H1 (cell line): ENCODE measurements around the gene KDM6B. TPM values are rescaled to one million over a fixed set of nuclear protein-coding genes. Genes with fewer than 3 reads are reported as not detected.

ENCODE experiments used
- CTCF ChIA-PET: fragments of 300-600 bp; sonication (Branson Sonifier 250); formaldehyde crosslinking; loops from one replicate; lab custom pipeline; 2021; ENCODE audit not compliant: partially characterized antibody; lab: Charles Lee
- POLR2A ChIA-PET: fragments of 300-600 bp; sonication (Branson Sonifier 250); formaldehyde crosslinking; loops from one replicate; lab custom pipeline; 2021; ENCODE audit warnings: inconsistent platforms; ENCODE audit not compliant: partially characterized antibody; lab: Charles Lee
- DNase-seq, 2 experiments: peaks; one replicate each; pipeline versions ENCODE4 v3.0.0 to v3.0.0-alpha.2; 2010 to 2022; ENCODE audit warnings: low spot score in 2 of 2, low read depth in 1 of 2, mixed read lengths in 1 of 2
- FAIRE-seq: peaks from 2 replicates; lab custom pipeline; 2011; peaks lifted over from hg19 to GRCh38; lab: Jason Lieb, UNC
- H2AFZ ChIP-seq: 2 replicates; pipeline ENCODE4 v1.8.1; 2012; ENCODE audit warnings: low read length, inconsistent platforms
- H2AK5ac ChIP-seq: 2 replicates; pipeline ENCODE4 v1.6.1; 2013; ENCODE audit warnings: low read depth, low read length
- H2BK120ac ChIP-seq: replicated peaks from 2 replicates; pipeline ENCODE3; 2013; ENCODE audit warnings: low read depth, low read length, inconsistent platforms
- H2BK12ac ChIP-seq: 2 replicates; pipeline ENCODE4 v1.6.1; 2013; ENCODE audit warnings: low read depth, low read length
- H2BK15ac ChIP-seq: 2 replicates; pipeline ENCODE4 v1.6.1; 2013; ENCODE audit warnings: low read length
- H2BK20ac ChIP-seq: 2 replicates; pipeline ENCODE4 v1.6.1; 2013; ENCODE audit warnings: low read length
- H2BK5ac ChIP-seq: 2 replicates; pipeline ENCODE4 v1.6.1; 2013; ENCODE audit warnings: low read depth, low read length
- H3K14ac ChIP-seq: 2 replicates; pipeline ENCODE4 v1.6.1; 2013; ENCODE audit warnings: inconsistent platforms; ENCODE audit not compliant: insufficient read length
- H3K18ac ChIP-seq: 2 replicates; pipeline ENCODE4 v1.6.1; 2013; ENCODE audit warnings: low read length; ENCODE audit errors: extremely low read depth
- H3K23ac ChIP-seq: 2 replicates; pipeline ENCODE4 v1.6.1; 2013; ENCODE audit warnings: inconsistent platforms; ENCODE audit not compliant: insufficient read length
- H3K23me2 ChIP-seq: 2 replicates; pipeline ENCODE4 v1.6.1; 2013; ENCODE audit warnings: low read depth, low read length
- H3K27ac ChIP-seq: 2 replicates; pipeline ENCODE4 v1.6.1; 2011; ENCODE audit warnings: low read depth, low read length, inconsistent platforms
- H3K27me3 ChIP-seq, 4 experiments: replicated peaks in 1 of 4; 1 replicate in 1 of 4; 2 replicates in 3 of 4; pipeline versions ENCODE4 v1.6.1 to v1.8.1; 2011 to 2013; ENCODE audit warnings: low read length in 3 of 4, mild to moderate bottlenecking in 3 of 4, inconsistent platforms in 2 of 4, mixed read lengths in 2 of 4, moderate library complexity in 1 of 4; ENCODE audit not compliant: control insufficient read depth in 3 of 4, insufficient read depth in 3 of 4; ENCODE audit errors: extremely low read depth in 1 of 4
- H3K36me3 ChIP-seq, 4 experiments: 2 replicates each; pipeline versions ENCODE4 v1.6.1 to v1.8.1; 2011 to 2013; ENCODE audit warnings: mild to moderate bottlenecking in 4 of 4, low read length in 3 of 4, moderate library complexity in 2 of 4, control low read depth in 1 of 4, inconsistent platforms in 1 of 4; ENCODE audit not compliant: insufficient read depth in 4 of 4, control insufficient read depth in 2 of 4
- H3K4ac ChIP-seq: replicated peaks from 2 replicates; pipeline ENCODE3; 2013; ENCODE audit warnings: low read length, low read depth, mixed read lengths, inconsistent platforms; ENCODE audit not compliant: insufficient read length
- H3K4me1 ChIP-seq, 4 experiments: replicated peaks in 1 of 4; 1 replicate in 1 of 4; 2 replicates in 3 of 4; pipeline versions ENCODE4 v1.6.1 to v1.8.1; 2011 to 2013; ENCODE audit warnings: low read length in 3 of 4, inconsistent platforms in 2 of 4, mixed read lengths in 1 of 4; ENCODE audit not compliant: insufficient read depth in 4 of 4, control insufficient read depth in 3 of 4
- H3K4me2 ChIP-seq, 2 experiments: 2 replicates each; pipeline versions ENCODE4 v1.6.1 to v1.8.1; 2011 to 2013; ENCODE audit warnings: low read depth in 2 of 2, low read length in 2 of 2, control low read depth in 1 of 2, inconsistent platforms in 1 of 2, mild to moderate bottlenecking in 1 of 2; ENCODE audit not compliant: insufficient read depth in 1 of 2
- H3K4me3 ChIP-seq, 4 experiments: fragments of 200-600, 300-600 bp in 1 of 4; sonication (generic), shearing (Covaris generic), sonication (Bioruptor Twin) in 1 of 4; 2 replicates each; pipeline versions ENCODE4 v1.5.1 to v1.8.1; 2011 to 2016; ENCODE audit warnings: low read length in 4 of 4, low read depth in 3 of 4, control low read depth in 2 of 4, inconsistent platforms in 2 of 4, mild to moderate bottlenecking in 2 of 4, mixed read lengths in 1 of 4, moderate library complexity in 1 of 4; ENCODE audit not compliant: insufficient read depth in 2 of 4; ENCODE audit errors: extremely low read depth in 1 of 4
- H3K56ac ChIP-seq: replicated peaks from 2 replicates; pipeline ENCODE3; 2013; ENCODE audit warnings: low read depth, mild to moderate bottlenecking, mixed read lengths, low read length, inconsistent platforms; ENCODE audit not compliant: insufficient read length
- H3K79me1 ChIP-seq: 2 replicates; pipeline ENCODE4 v1.6.1; 2013; ENCODE audit warnings: low read depth, low read length, control low read depth
- H3K79me2 ChIP-seq, 2 experiments: 2 replicates each; pipeline versions ENCODE4 v1.6.1 to v1.8.1; 2012 to 2013; ENCODE audit warnings: low read length in 2 of 2, mild to moderate bottlenecking in 2 of 2, inconsistent platforms in 1 of 2; ENCODE audit not compliant: insufficient read depth in 2 of 2, control insufficient read depth in 1 of 2
- H3K9ac ChIP-seq, 4 experiments: replicated peaks in 1 of 4; 1 replicate in 1 of 4; 2 replicates in 3 of 4; pipeline versions ENCODE4 v1.6.1 to v1.8.1; 2011 to 2013; ENCODE audit warnings: low read depth in 3 of 4, low read length in 3 of 4, control low read depth in 2 of 4, mild to moderate bottlenecking in 2 of 4, moderate library complexity in 2 of 4, inconsistent platforms in 1 of 4; ENCODE audit errors: extremely low read depth in 1 of 4
- H3K9me3 ChIP-seq, 2 experiments: 2 replicates each; pipeline versions ENCODE4 v1.6.1 to v1.8.1; 2012 to 2013; ENCODE audit warnings: mild to moderate bottlenecking in 2 of 2, moderate library complexity in 2 of 2, control low read depth in 1 of 2, inconsistent platforms in 1 of 2, low read depth in 1 of 2, low read length in 1 of 2, mixed read lengths in 1 of 2; ENCODE audit not compliant: insufficient read depth in 2 of 2
- H4K20me1 ChIP-seq, 2 experiments: replicated peaks in 1 of 2; 2 replicates each; pipeline versions ENCODE3 to v1.8.1; 2011 to 2013; ENCODE audit warnings: inconsistent platforms in 2 of 2, low read length in 2 of 2, mild to moderate bottlenecking in 1 of 2; ENCODE audit not compliant: insufficient read depth in 2 of 2, control insufficient read depth in 1 of 2
- H4K5ac ChIP-seq: 2 replicates; pipeline ENCODE4 v1.6.1; 2013; ENCODE audit warnings: low read length, low read depth, mixed read lengths, inconsistent platforms; ENCODE audit not compliant: insufficient read length
- H4K8ac ChIP-seq: 2 replicates; pipeline ENCODE4 v1.8.0; 2013; ENCODE audit warnings: mild to moderate bottlenecking, moderate library complexity, low read length, inconsistent platforms; ENCODE audit not compliant: insufficient read depth; ENCODE audit errors: extremely low read depth
- H4K91ac ChIP-seq: replicated peaks from 2 replicates; pipeline ENCODE3; 2013; ENCODE audit warnings: low read length, mixed read lengths, inconsistent platforms; ENCODE audit not compliant: insufficient read length
- ASH2L ChIP-seq: fragments of 200-600, 300-600 bp; sonication (generic); IDR thresholded peaks from one replicate; pipeline ENCODE4 v1.7.1; 2017; ENCODE audit warnings: low read length
- EZH2 ChIP-seq: fragments of 200-600 bp; sonication (generic); IDR thresholded peaks from 2 replicates; pipeline ENCODE4 v1.7.1; 2012; ENCODE audit warnings: low read depth, mild to moderate bottlenecking, moderate library complexity, low read length, inconsistent platforms; ENCODE audit not compliant: severe bottlenecking
- NANOG ChIP-seq: IDR thresholded peaks from 2 replicates; pipeline ENCODE4 v1.6.1; 2011; ENCODE audit warnings: low read length, low read depth, mild to moderate bottlenecking, inconsistent platforms; ENCODE audit not compliant: insufficient read depth, poor library complexity, severe bottlenecking
- RAD21 ChIP-seq, 2 experiments: IDR thresholded peaks in 1 of 2; conservative IDR thresholded peaks in 1 of 2; 2 replicates each; pipeline ENCODE4 v1.6.1; 2011; ENCODE audit warnings: low read depth in 2 of 2, low read length in 2 of 2, improper control_type of control experiment in 1 of 2, inconsistent platforms in 1 of 2, mild to moderate bottlenecking in 1 of 2, moderate library complexity in 1 of 2
- RNF2 ChIP-seq: fragments of 200-900, 300-1000 bp; sonication (generic); IDR thresholded peaks from 2 replicates; pipeline ENCODE4 v1.7.1; 2016; ENCODE audit warnings: borderline replicate concordance, low read depth, mild to moderate bottlenecking, antibody characterized with exemption, low read length; ENCODE audit not compliant: poor library complexity, severe bottlenecking; ENCODE audit errors: missing control alignments
- SIN3A ChIP-seq, 2 experiments: IDR thresholded peaks in 1 of 2; conservative IDR thresholded peaks in 1 of 2; 2 replicates each; pipeline ENCODE4 v1.6.1; 2011 to 2012; ENCODE audit warnings: low read length in 2 of 2, improper control_type of control experiment in 1 of 2, low read depth in 1 of 2, mild to moderate bottlenecking in 1 of 2
- SP2 ChIP-seq: IDR thresholded peaks from 2 replicates; pipeline ENCODE4 v1.6.1; 2012; ENCODE audit warnings: mild to moderate bottlenecking, low read length, inconsistent platforms
- WGBS, 2 experiments: shearing (Covaris generic) in 1 of 2; methylation state at CpG; one replicate each; pipeline versions ENCODE4 v1.1.6 to v1.1.7; 2013 to 2015; ENCODE audit warnings: low lambda C conversion rate in 2 of 2, mixed read lengths in 2 of 2, inconsistent platforms in 1 of 2, low coverage in 1 of 2, missing lambda C conversion rate in 1 of 2; ENCODE audit not compliant: insufficient replicate concordance in 2 of 2, insufficient coverage in 1 of 2, insufficient read length in 1 of 2; ENCODE audit errors: extremely low coverage in 1 of 2, missing lambda C conversion rate in 1 of 2; 5-methylcytosine and 5-hydroxymethylcytosine counted together
- polyA plus RNA-seq, 7 experiments: library from polyadenylated mRNA; depleted of rRNA in 3 of 7; stranded (reverse) in 5 of 7; unstranded in 2 of 7; fragments of >200 nt in 5 of 7; fragments of 200-250 nt in 2 of 7; gene quantifications; 1 replicate in 5 of 7; 2 replicates in 1 of 7; 4 replicates in 1 of 7; pipeline versions ENCODE4 v1.2.1 to v1.2.3, GENCODE V29; 2011 to 2013; ENCODE audit warnings: missing spikeins in 2 of 7, mixed read lengths in 2 of 7
- total RNA-seq: library from RNA; stranded (reverse); fragmentation: NEBNext Ultra II Directional; extraction: Animal tissue kit (Norgen Biotek cat#: 25700); gene quantifications from 2 replicates; pipeline ENCODE4 v1.2.1, GENCODE V29; 2021
- TF ChIP-seq, protein P1 (sequence below), 3 experiments: IDR thresholded peaks; 1 replicate in 2 of 3; 2 replicates in 1 of 3; pipeline versions ENCODE4 v1.5.1 to v1.6.1; 2011; ENCODE audit warnings: low read length in 3 of 3, mild to moderate bottlenecking in 3 of 3, inconsistent platforms in 2 of 3, low read depth in 1 of 3, moderate library complexity in 1 of 3; ENCODE audit not compliant: insufficient read depth in 1 of 3; ENCODE audit errors: control extremely low read depth in 1 of 3

The KDM6B gene
- total and polyA plus RNA-seq, 2 of the 8 experiments (the other 6 are each of a cell fraction or from before 2014, with no cell fraction given): 0.48 to 3.7 TPM

DNA sequence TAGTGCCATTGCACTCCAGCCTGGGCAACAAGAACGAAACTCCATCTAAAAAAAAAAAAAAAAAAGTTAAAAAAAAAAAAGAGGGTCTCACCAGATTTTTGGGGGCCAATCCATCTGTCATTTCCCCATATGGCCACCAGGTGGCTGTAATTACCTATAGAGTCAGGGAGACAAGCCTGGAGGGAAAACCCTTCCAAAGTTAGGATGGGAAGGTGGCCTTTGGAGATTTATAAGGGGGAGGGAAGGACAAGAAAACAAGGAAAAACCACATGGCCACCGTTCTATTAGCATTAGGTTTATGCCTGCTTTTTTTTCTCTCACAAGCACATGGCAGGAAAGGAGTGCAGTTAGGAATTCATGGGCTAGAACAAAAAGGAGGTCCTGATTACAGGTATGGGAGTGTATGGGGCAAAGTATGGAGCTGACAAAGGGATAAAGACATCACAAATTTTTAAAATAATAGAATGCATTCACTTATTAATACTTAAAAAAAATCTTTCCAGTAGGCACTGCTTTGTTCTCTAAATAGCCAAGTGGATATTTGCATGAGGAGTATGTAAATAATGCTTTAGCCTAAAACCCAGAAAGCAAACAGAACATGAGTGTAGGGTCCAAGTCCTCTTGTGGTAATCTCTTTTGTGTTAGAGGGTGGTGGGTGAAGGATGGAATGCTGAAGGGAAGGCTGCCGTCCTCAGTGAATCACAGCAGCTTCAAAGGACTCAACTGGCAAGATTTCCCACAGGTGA is 28.8 kb downstream of the KDM6B start:
- H4K8ac ChIP-seq: no peak overlapping the region
- peaks cover 0 to 5% of the 10 kb centered on the region in 2 experiments; a peak in 1 of 4 replicates for H3K79me2 ChIP-seq
- peaks cover 8% of the 10 kb centered on the region for H3K23me2 ChIP-seq
- H3K9ac ChIP-seq: no peak overlapping the region
- no peak overlapping the region for H4K5ac ChIP-seq
- ChIA-PET CTCF (interaction anchor here (0.6 to 5.5 kb wide), 31 partner anchors 8 to 194 kb away, joined by 3 to 26 read pairs (median 5); partner anchors contain the start of gene KDM6B), POLR2A (no interaction called here)
- H3K27me3 ChIP-seq: no peaks in the 10 kb centered on the region
- no peak overlapping the region for H2AK5ac ChIP-seq
- no peak overlapping the region for H2BK15ac ChIP-seq
- no peak overlapping the region for H4K91ac ChIP-seq
- H3K4me3 ChIP-seq: no peak overlapping the region
- peak in 1 of 2 experiments; percentile 78 for DNase-seq
- H3K9me3 ChIP-seq: no peaks in the 10 kb centered on the region
- WGBS, 2 experiments: 37% methylated on average over 2 of the region's 3 CpGs; no CpG with 5 or more reads in 1 of the 2 experiments
- no peak overlapping the region for H2AFZ ChIP-seq
- H2BK12ac ChIP-seq: no peak overlapping the region
- no peak overlapping the region for H2BK5ac ChIP-seq
- H3K36me3 ChIP-seq: no peaks in the 10 kb centered on the region; a peak in 1 of 8 replicates
- no peaks in the 10 kb centered on the region for H3K79me1 ChIP-seq
- H2BK20ac ChIP-seq: no peak overlapping the region
- H2BK120ac ChIP-seq: no peak overlapping the region
- no peak overlapping the region for H3K14ac ChIP-seq
- H3K18ac ChIP-seq: no peak overlapping the region
- H3K56ac ChIP-seq: no peak overlapping the region
- no peaks in the 10 kb centered on the region for H4K20me1 ChIP-seq
- H3K4ac ChIP-seq: no peak overlapping the region
- no peak for FAIRE-seq
- no peak overlapping the region for H3K4me2 ChIP-seq
- peaks cover 0 to 2% (median 0%) of the 10 kb centered on the region in 4 experiments; a peak in 2 of 7 replicates for H3K4me1 ChIP-seq
- H3K23ac ChIP-seq: no peak overlapping the region
- no peak overlapping the region for H3K27ac ChIP-seq
- no peak for TF ChIP-seq RNF2
- no peak for TF ChIP-seq ASH2L
- no peak for TF ChIP-seq SP2
- peak; percentile 83 to 84 for TF ChIP-seq RAD21 (IDR thresholded peaks at IDR 0.05 in 1 of 2, conservative IDR thresholded peaks at IDR 0.05 in 1 of 2; ENCODE audit: low read depth in 2 of 2, low read length in 2 of 2)
- no peak for TF ChIP-seq SIN3A (conservative IDR thresholded peaks at IDR 0.05 in 1 of 2, IDR thresholded peaks at IDR 0.05 in 1 of 2; ENCODE audit: low read depth in 1 of 2, low read length in 2 of 2)
- TF ChIP-seq EZH2: no peak
- TF ChIP-seq, protein P1, sequence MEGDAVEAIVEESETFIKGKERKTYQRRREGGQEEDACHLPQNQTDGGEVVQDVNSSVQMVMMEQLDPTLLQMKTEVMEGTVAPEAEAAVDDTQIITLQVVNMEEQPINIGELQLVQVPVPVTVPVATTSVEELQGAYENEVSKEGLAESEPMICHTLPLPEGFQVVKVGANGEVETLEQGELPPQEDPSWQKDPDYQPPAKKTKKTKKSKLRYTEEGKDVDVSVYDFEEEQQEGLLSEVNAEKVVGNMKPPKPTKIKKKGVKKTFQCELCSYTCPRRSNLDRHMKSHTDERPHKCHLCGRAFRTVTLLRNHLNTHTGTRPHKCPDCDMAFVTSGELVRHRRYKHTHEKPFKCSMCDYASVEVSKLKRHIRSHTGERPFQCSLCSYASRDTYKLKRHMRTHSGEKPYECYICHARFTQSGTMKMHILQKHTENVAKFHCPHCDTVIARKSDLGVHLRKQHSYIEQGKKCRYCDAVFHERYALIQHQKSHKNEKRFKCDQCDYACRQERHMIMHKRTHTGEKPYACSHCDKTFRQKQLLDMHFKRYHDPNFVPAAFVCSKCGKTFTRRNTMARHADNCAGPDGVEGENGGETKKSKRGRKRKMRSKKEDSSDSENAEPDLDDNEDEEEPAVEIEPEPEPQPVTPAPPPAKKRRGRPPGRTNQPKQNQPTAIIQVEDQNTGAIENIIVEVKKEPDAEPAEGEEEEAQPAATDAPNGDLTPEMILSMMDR (IDR thresholded peaks at IDR 0.05; ENCODE audit: control extremely low read depth in 1 of 3, insufficient read depth in 1 of 3, low read depth in 1 of 3, low read length in 3 of 3): peak; percentile 10 to 80 (median 66)
- no peak for TF ChIP-seq NANOG
